ENCODE data around the gene ZNF888. TPM values are rescaled to one million over a fixed set of nuclear protein-coding genes. Genes with fewer than 3 reads are reported as not detected.

ZNF888 gene
- total RNA-seq, 1 experiment from 2014 or later: 13.4 TPM

DNA sequence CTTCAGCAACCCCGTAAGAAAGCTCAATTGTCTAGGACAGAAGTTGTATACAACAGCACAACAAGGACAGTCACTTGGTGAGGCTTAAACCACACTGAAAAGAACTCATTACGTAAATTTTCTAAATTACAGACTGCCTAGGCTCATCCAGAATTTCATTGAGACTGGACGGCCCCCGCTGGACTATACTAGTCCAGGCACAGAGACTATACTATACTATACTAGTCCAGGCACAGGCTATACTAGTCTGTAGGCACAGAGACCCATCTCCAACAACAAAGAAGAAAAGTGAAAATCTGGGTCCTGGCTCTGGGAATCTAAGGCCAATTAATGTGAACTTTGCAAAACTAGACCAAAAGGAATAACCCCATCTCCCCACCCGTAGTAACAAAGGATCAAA is 38.8 kb upstream of the ZNF888 start:
- no peak overlapping the region for H4K91ac ChIP-seq (ENCODE audit: insufficient read length, low read depth, low read length)
- peaks cover under 1 to 5% of the 10 kb centered on the region in 2 experiments; a peak in 4 of 5 replicates for H3K9me3 Mint-ChIP-seq
- no peak overlapping the region for H3K23ac ChIP-seq (ENCODE audit: insufficient read length, low read depth, low read length)
- peaks cover 2% of the 10 kb centered on the region for H3K79me1 ChIP-seq (ENCODE audit: insufficient read depth, low read depth, low read length, poor library complexity, severe bottlenecking)
- no peak overlapping the region for H3T11ph ChIP-seq (ENCODE audit: low read length)
- H2AK5ac ChIP-seq (ENCODE audit: insufficient read length, low read length): no peak overlapping the region
- no peaks in the 10 kb centered on the region for H3K27me3 Mint-ChIP-seq (ENCODE audit: low read depth)
- H2BK120ac ChIP-seq (ENCODE audit: low read depth, low read length, poor library complexity, severe bottlenecking): no peak overlapping the region
- TF ChIP-seq, protein P1, sequence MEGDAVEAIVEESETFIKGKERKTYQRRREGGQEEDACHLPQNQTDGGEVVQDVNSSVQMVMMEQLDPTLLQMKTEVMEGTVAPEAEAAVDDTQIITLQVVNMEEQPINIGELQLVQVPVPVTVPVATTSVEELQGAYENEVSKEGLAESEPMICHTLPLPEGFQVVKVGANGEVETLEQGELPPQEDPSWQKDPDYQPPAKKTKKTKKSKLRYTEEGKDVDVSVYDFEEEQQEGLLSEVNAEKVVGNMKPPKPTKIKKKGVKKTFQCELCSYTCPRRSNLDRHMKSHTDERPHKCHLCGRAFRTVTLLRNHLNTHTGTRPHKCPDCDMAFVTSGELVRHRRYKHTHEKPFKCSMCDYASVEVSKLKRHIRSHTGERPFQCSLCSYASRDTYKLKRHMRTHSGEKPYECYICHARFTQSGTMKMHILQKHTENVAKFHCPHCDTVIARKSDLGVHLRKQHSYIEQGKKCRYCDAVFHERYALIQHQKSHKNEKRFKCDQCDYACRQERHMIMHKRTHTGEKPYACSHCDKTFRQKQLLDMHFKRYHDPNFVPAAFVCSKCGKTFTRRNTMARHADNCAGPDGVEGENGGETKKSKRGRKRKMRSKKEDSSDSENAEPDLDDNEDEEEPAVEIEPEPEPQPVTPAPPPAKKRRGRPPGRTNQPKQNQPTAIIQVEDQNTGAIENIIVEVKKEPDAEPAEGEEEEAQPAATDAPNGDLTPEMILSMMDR (conservative IDR thresholded peaks at IDR 0.05): no peak
- H3K4ac ChIP-seq (ENCODE audit: low read depth, low read length): no peak overlapping the region
- H3K14ac ChIP-seq (ENCODE audit: insufficient read depth, low read length): no peak overlapping the region
- peak overlapping the region; percentile 68 for H3K9ac ChIP-seq (ENCODE audit: extremely low read depth, insufficient read length, low read length)
- H2BK15ac ChIP-seq (ENCODE audit: low read depth, low read length): no peak overlapping the region
- peak overlapping the region in 2 of 3 experiments; percentile 83 to 85; a peak in 4 of 7 replicates for H3K27ac Mint-ChIP-seq
- peak overlapping the region; percentile 95 for H3K4me2 ChIP-seq (ENCODE audit: insufficient read depth, insufficient read length, low read length)
- no peaks in the 10 kb centered on the region for H3K27me3 ChIP-seq (ENCODE audit: insufficient read depth, low read length)
- WGBS (ENCODE audit: extremely low coverage, insufficient read length, low lambda C conversion rate): no CpG with 5 or more reads among the region's 5 CpGs
- H2AFZ ChIP-seq (ENCODE audit: low read length): no peak overlapping the region
- no peak overlapping the region for H2BK20ac ChIP-seq (ENCODE audit: low read depth, low read length, poor library complexity, severe bottlenecking)
- no peak overlapping the region for H2BK5ac ChIP-seq (ENCODE audit: insufficient read length, low read length)
- H4K20me1 ChIP-seq (ENCODE audit: control insufficient read depth, insufficient read depth, insufficient read length): no peaks in the 10 kb centered on the region
- DNase-seq: no peak
- no peak overlapping the region for H4K8ac ChIP-seq (replicated peaks; ENCODE audit: insufficient read length, low read depth, low read length)
- H3K23me2 ChIP-seq (ENCODE audit: insufficient read length, low read depth, low read length, poor library complexity, severe bottlenecking): peaks cover 9% of the 10 kb centered on the region
- no peak overlapping the region for H2BK12ac ChIP-seq (ENCODE audit: insufficient read length, low read depth, low read length)
- no peaks in the 10 kb centered on the region; the same call in 1 of the 2 replicates for H3K79me2 ChIP-seq (ENCODE audit: insufficient read depth, low read length)
- H3K4me1 Mint-ChIP-seq: peaks cover 21 to 22% of the 10 kb centered on the region in 2 experiments
- no peak overlapping the region for H3K27ac ChIP-seq (ENCODE audit: insufficient read length, low read depth, low read length)
- H3K9me3 ChIP-seq (ENCODE audit: control insufficient read depth, low read depth, low read length): peaks cover 4% of the 10 kb centered on the region
- H3K36me3 Mint-ChIP-seq (ENCODE audit: insufficient read depth in 1 of 3, low read depth in 3 of 3): peaks cover 20 to 33% (median 25%) of the 10 kb centered on the region in 3 experiments
- no peaks in the 10 kb centered on the region for H3K4me1 ChIP-seq (ENCODE audit: insufficient read depth, low read length)
- H4K5ac ChIP-seq (ENCODE audit: insufficient read length, low read depth, low read length): no peak overlapping the region
- no peak overlapping the region for H3K56ac ChIP-seq (ENCODE audit: insufficient read length, low read depth, low read length)
- H3K4me3 Mint-ChIP-seq: peak overlapping the region; percentile 90 to 99
- no peak overlapping the region for H3K18ac ChIP-seq (ENCODE audit: insufficient read length, low read depth, low read length)

All from H9 (cell line).